ENCODE results near the gene BFAR.
A peak's percentile ranks its signal among the peaks of the same experiment; 100 is the strongest.

BFAR gene, protein sequence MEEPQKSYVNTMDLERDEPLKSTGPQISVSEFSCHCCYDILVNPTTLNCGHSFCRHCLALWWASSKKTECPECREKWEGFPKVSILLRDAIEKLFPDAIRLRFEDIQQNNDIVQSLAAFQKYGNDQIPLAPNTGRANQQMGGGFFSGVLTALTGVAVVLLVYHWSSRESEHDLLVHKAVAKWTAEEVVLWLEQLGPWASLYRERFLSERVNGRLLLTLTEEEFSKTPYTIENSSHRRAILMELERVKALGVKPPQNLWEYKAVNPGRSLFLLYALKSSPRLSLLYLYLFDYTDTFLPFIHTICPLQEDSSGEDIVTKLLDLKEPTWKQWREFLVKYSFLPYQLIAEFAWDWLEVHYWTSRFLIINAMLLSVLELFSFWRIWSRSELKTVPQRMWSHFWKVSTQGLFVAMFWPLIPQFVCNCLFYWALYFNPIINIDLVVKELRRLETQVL

GRCh38 chr16:14632693-14633569 is at the start of gene BFAR:
Gene BFAR, plus strand, starts transcription at chr16:14632951. Its CDS starts 11,396 bp downstream, at chr16:14644347.
- DNase-seq (ENCODE audit: low read depth) = peak; percentile 96
- TF ChIP-seq, protein P1, sequence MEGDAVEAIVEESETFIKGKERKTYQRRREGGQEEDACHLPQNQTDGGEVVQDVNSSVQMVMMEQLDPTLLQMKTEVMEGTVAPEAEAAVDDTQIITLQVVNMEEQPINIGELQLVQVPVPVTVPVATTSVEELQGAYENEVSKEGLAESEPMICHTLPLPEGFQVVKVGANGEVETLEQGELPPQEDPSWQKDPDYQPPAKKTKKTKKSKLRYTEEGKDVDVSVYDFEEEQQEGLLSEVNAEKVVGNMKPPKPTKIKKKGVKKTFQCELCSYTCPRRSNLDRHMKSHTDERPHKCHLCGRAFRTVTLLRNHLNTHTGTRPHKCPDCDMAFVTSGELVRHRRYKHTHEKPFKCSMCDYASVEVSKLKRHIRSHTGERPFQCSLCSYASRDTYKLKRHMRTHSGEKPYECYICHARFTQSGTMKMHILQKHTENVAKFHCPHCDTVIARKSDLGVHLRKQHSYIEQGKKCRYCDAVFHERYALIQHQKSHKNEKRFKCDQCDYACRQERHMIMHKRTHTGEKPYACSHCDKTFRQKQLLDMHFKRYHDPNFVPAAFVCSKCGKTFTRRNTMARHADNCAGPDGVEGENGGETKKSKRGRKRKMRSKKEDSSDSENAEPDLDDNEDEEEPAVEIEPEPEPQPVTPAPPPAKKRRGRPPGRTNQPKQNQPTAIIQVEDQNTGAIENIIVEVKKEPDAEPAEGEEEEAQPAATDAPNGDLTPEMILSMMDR (IDR thresholded peaks at IDR 0.05; ENCODE audit: insufficient read depth, low read depth, low read length, missing control alignments) = no peak
- peak within 1 kb of the TSS; percentile 84 for H3K4me3 ChIP-seq (ENCODE audit: low read length)

DNA sequence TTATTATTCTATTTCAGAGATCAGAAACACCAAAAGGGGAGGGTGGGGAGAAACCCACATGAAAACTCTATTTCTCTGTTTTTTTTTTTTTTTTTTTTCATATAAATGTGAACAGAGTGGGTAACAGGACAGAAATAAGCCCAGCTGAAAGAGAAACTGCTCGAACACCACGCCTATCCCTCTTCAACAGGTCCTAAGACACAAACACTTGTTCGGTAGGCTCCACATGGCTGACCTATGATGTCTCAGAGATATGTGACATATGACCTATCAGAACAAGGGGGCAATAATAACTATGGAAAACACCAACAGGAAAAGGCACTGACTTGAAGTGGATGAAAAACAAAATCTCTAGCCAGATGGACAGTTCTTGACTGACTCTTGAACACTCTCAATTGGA is 47.5 kb upstream of the BFAR start:
- H3K4me3 ChIP-seq (ENCODE audit: low read length) = no peak overlapping the region
- DNase-seq (ENCODE audit: low read depth) = no peak
- TF ChIP-seq, protein P1 (IDR thresholded peaks at IDR 0.05; ENCODE audit: insufficient read depth, low read depth, low read length, missing control alignments) = no peak

- no peak overlapping the region for H3K4me3 ChIP-seq (ENCODE audit: low read length)
- no peak for DNase-seq (ENCODE audit: low read depth)
- TF ChIP-seq, protein P1 (IDR thresholded peaks at IDR 0.05; ENCODE audit: insufficient read depth, low read depth, low read length, missing control alignments) = no peak
Observed at GRCh38 chr16:14586637-14587305, 46.0 kb upstream of the BFAR start.

DNA sequence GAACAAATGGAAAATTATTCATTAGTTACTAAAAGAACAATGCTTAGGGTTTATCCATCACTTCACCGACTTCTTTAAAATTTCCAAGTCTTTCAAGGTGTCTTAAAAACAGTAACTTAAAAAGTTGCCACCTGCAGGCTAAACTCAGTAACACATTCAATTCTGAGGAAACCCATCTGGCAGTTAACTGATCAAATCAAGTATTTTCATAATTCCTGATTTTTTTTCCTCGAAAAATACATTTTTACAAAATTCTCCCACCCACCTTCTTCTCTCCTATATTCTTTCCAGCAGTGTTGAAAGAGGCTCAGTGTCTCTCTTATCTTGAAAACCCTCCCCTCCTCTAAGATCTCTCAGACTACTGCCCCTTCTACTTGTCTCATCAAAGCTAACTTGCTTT is 32.6 kb upstream of the BFAR start:
- TF ChIP-seq, protein P1 (IDR thresholded peaks at IDR 0.05; ENCODE audit: insufficient read depth, low read depth, low read length, missing control alignments) = peak; percentile 43
- no peak overlapping the region for H3K4me3 ChIP-seq (ENCODE audit: low read length)
- DNase-seq (ENCODE audit: low read depth) = peak; percentile 36

DNA sequence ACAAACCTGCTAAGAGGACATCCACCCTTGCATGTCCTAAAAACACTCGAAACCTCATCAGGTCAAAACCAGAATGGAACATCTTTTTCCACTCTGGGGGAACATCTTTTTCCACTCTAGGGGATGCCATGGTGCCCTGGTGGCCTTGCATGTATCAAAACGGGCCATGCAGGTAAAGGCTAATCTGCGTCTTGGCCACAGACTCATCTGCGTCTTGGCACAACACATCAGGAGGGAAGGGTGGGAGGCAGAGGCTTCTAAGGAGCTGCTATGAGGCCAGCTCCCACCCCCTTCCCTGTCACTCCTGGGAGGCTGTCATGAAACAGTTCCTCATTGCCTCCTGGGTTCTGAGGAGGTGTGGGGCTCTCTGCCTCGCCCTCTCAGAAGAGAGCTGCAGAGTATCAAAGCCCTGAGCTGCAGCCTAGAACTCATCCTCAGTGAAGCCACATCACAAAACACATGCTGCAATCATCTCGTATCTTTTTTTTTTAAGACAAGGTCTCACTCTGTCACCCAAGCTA is 30.2 kb upstream of the BFAR start:
- TF ChIP-seq, protein P1 (IDR thresholded peaks at IDR 0.05; ENCODE audit: insufficient read depth, low read depth, low read length, missing control alignments) = no peak
- DNase-seq (ENCODE audit: low read depth) = no peak
- no peak overlapping the region for H3K4me3 ChIP-seq (ENCODE audit: low read length)

GRCh38 chr16:14606102-14606501 is 26.6 kb upstream of the BFAR start:
- DNase-seq (ENCODE audit: low read depth) = no peak
- no peak overlapping the region for H3K4me3 ChIP-seq (ENCODE audit: low read length)
- TF ChIP-seq, protein P1 (IDR thresholded peaks at IDR 0.05; ENCODE audit: insufficient read depth, low read depth, low read length, missing control alignments) = no peak
